ENCODE data around the gene RPS6KB2. TPM values are rescaled to one million over a fixed set of nuclear protein-coding genes. Genes with fewer than 3 reads are reported as not detected.
A peak's percentile ranks its signal among the peaks of the same experiment; 100 is the strongest.

Gene RPS6KB2
- total RNA-seq, 1 experiment from 2014 or later = 116 TPM

DNA sequence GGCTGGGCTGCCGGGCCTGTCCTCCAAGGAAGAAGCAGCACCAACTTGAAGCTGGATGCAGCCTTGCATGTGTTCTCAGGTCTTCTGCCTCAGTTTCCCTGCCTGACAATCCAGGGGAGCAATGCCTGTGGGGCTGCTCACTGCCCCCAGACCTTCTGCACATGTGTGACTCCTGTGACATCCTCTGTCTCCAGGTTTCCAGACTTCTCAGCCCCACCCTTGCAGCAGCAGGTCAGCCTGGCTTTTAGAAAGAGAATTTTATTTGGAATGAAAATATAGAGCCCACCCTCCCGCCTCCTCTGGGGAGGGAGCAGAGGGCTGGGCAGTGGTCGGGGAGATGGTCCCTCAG, 9.5 kb downstream of the RPS6KB2 start:
- H3K27ac Mint-ChIP-seq (ENCODE audit: unreplicated experiment) = peak overlapping the region; percentile 9

DNA sequence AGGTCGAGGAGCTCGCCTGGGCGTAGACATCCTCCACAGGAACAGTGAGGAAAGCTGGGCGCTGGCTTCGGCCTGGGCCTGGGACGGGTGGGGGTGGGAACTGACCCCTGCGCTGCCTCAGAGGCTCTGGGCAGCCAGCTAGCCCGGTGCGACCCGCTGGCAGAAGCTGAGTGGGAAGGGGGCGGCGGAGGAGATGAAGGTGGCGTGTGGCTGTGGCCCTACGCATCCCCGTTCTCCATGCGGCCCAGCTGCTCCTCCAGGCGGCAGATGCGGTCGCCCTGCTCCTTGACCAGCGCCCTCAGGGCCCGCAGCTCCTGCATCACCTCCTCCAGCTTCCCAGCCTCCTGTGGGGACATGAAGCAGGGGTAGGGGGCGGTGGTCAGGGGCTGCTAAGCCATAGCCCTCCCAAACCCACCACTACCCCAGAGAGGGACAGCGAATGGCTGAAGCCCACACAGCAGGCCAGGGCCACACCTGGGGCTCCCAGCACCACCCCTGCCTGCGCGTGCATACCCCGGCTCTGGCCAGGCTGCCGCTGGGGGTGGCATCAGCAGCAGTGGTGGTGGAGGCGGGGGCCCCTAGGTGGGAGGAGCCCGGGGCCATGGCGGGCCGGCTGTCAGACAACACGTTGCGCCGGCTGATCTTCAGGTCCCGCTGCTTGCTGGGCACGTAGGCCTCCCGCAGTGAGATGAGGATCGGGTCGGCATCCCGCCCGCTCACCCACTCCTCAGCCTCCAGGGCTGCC, 10.0 kb downstream of the RPS6KB2 start:
- no peaks in the 10 kb centered on the region for H3K27me3 Mint-ChIP-seq (ENCODE audit: insufficient read depth, unreplicated experiment)
- intact Hi-C loops (cut with micrococcal nuclease; ENCODE audit: unreplicated experiment) = no loop called here
- ChIA-PET POLR2A (interaction anchor here (0.8 kb wide), 1 partner anchor 44 kb away, joined by 4 read pairs; the partner anchor contains the start of gene AIP), CTCF (interaction anchor here (1.1 to 2.0 kb wide), 2 partner anchors 31 to 37 kb away, joined by 3 to 6 read pairs; partner anchors contain the start of gene PPP1CA)
- H3K27ac Mint-ChIP-seq (ENCODE audit: unreplicated experiment) = peak overlapping the region; percentile 9
- peaks cover 28% of the 10 kb centered on the region for H3K36me3 ChIP-seq (ENCODE audit: control insufficient read depth, insufficient read depth, low read length)
- no peaks in the 10 kb centered on the region for H3K4me1 Mint-ChIP-seq (ENCODE audit: low read depth, unreplicated experiment)
- TSS peak; percentile 6 for BruUV-seq (replicated peaks)
- TF ChIP-seq, protein P1, sequence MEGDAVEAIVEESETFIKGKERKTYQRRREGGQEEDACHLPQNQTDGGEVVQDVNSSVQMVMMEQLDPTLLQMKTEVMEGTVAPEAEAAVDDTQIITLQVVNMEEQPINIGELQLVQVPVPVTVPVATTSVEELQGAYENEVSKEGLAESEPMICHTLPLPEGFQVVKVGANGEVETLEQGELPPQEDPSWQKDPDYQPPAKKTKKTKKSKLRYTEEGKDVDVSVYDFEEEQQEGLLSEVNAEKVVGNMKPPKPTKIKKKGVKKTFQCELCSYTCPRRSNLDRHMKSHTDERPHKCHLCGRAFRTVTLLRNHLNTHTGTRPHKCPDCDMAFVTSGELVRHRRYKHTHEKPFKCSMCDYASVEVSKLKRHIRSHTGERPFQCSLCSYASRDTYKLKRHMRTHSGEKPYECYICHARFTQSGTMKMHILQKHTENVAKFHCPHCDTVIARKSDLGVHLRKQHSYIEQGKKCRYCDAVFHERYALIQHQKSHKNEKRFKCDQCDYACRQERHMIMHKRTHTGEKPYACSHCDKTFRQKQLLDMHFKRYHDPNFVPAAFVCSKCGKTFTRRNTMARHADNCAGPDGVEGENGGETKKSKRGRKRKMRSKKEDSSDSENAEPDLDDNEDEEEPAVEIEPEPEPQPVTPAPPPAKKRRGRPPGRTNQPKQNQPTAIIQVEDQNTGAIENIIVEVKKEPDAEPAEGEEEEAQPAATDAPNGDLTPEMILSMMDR (IDR thresholded peaks at IDR 0.05; ENCODE audit: insufficient read depth in 1 of 2, low read depth in 1 of 2, low read length in 1 of 2, severe bottlenecking in 1 of 2, unreplicated experiment in 1 of 2) = no peak
- H3K9me3 Mint-ChIP-seq (ENCODE audit: unreplicated experiment) = no peaks in the 10 kb centered on the region
- peaks cover 87% of the 10 kb centered on the region for H3K36me3 Mint-ChIP-seq (ENCODE audit: insufficient read depth, unreplicated experiment)
- peaks cover 12% of the 10 kb centered on the region; the same call in 1 of the 2 replicates for H3K4me1 ChIP-seq
- no peak overlapping the region for H3K4me3 ChIP-seq (ENCODE audit: low read depth, low read length)
- no peaks in the 10 kb centered on the region for H3K9me3 ChIP-seq
- no peak overlapping the region for H3K4me3 Mint-ChIP-seq (ENCODE audit: unreplicated experiment)
- DNase-seq = no peak
- H3K27me3 ChIP-seq (replicated peaks; ENCODE audit: control insufficient read depth, insufficient read depth, low read length) = no peaks in the 10 kb centered on the region

More for the DNA sequence above, 9.5 kb downstream of the RPS6KB2 start:
- H3K4me1 ChIP-seq = peaks cover 10% of the 10 kb centered on the region; the same call in 1 of the 2 replicates
- no peaks in the 10 kb centered on the region for H3K9me3 ChIP-seq
- H3K4me3 ChIP-seq (ENCODE audit: low read depth, low read length) = no peak overlapping the region
- Mint-ChIP-seq H3K27me3 (ENCODE audit: insufficient read depth, unreplicated experiment) (no peaks in the 10 kb centered on the region), H3K36me3 (ENCODE audit: insufficient read depth, unreplicated experiment) (peaks cover 83% of the 10 kb centered on the region), H3K4me1 (ENCODE audit: low read depth, unreplicated experiment) (no peaks in the 10 kb centered on the region), H3K4me3 (ENCODE audit: unreplicated experiment) (no peak overlapping the region), H3K9me3 (ENCODE audit: unreplicated experiment) (no peaks in the 10 kb centered on the region)
- ChIA-PET CTCF (interaction anchor here (2.0 kb wide), 1 partner anchor 36 kb away, joined by 6 read pairs; the partner anchor contains the start of gene PPP1CA), POLR2A (no interaction called here)
- intact Hi-C loops (cut with micrococcal nuclease; ENCODE audit: unreplicated experiment) = no loop called here
- H3K27me3 ChIP-seq (replicated peaks; ENCODE audit: control insufficient read depth, insufficient read depth, low read length) = no peaks in the 10 kb centered on the region
- H3K36me3 ChIP-seq (ENCODE audit: control insufficient read depth, insufficient read depth, low read length) = peaks cover 29% of the 10 kb centered on the region
- DNase-seq = no peak
- BruUV-seq (replicated peaks) = no TSS peak
- TF ChIP-seq, protein P1 (IDR thresholded peaks at IDR 0.05; ENCODE audit: insufficient read depth in 1 of 2, low read depth in 1 of 2, low read length in 1 of 2, severe bottlenecking in 1 of 2, unreplicated experiment in 1 of 2) = no peak

DNA sequence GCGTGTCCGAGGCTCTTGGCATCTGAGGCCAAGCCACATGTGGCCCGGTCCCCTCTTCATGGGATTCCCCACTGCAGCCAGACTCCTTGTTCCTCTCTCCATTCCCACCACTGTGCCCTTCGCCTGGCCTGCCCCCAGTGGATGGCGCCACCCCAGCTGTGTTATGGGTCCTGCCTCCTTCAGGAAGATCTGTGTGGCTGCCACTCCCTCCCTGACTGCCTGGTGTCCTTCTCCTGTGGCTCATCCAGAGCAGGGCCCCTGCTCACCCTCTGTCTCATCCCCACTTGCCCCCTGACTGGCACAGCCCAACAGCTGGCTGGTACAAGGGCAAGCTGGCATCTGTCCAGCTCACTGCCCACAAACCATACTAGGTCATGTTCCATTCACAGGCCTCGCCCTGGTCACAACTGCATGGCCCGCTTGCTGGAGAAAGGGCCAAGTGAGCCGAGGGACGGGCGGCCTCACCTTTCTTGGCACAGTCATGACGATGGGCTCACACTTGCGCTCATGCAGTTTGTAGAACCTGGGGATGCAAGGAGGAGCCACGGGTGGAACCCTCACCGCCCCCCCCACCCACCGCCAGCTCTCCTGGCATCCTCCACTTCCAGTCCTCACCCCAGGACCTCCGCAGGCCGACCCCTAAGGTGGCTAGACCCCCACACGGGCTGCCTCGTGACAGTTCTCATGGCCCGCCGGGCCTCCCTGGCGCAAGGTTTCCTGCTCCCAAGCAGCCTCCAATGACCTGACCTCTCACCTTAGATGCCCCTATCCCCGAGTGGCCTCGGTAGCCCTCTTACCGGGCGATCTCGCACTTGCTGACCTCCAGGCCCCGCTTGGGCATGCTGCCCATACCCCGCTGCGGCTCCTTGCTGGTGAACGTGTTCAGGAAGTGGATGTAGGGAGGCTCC, 11.3 kb downstream of the RPS6KB2 start:
- H3K27me3 Mint-ChIP-seq (ENCODE audit: insufficient read depth, unreplicated experiment) = no peaks in the 10 kb centered on the region
- intact Hi-C loops (cut with micrococcal nuclease; ENCODE audit: unreplicated experiment) = loop anchor here (5.0 kb wide), 1 partner anchor 68 kb away; the partner anchor contains the start of genes CDK2AP2 and PITPNM1
- peak in 1 of 2 experiments; percentile 68 for DNase-seq
- peak overlapping the region; percentile 22 for H3K27ac Mint-ChIP-seq (ENCODE audit: unreplicated experiment)
- H3K9me3 Mint-ChIP-seq (ENCODE audit: unreplicated experiment) = no peaks in the 10 kb centered on the region
- peak overlapping the region; percentile 2 for H3K4me3 Mint-ChIP-seq (ENCODE audit: unreplicated experiment)
- Histone ChIP-seq H3K9me3 (no peaks in the 10 kb centered on the region), H3K36me3 (ENCODE audit: control insufficient read depth, insufficient read depth, low read length) (peaks cover 23% of the 10 kb centered on the region), H3K4me3 (ENCODE audit: low read depth, low read length) (no peak overlapping the region), H3K4me1 (peaks cover 16% of the 10 kb centered on the region), H3K27me3 (replicated peaks; ENCODE audit: control insufficient read depth, insufficient read depth, low read length) (no peaks in the 10 kb centered on the region)
- ChIA-PET CTCF (interaction anchor here (1.1 to 2.0 kb wide), 2 partner anchors 30 to 38 kb away, joined by 3 to 6 read pairs; partner anchors contain the start of gene PPP1CA), POLR2A (interaction anchor here (0.6 to 0.8 kb wide), 2 partner anchors 11 to 43 kb away, joined by 4 read pairs; partner anchors contain the start of genes AIP and RPS6KB2)
- peaks cover 89% of the 10 kb centered on the region for H3K36me3 Mint-ChIP-seq (ENCODE audit: insufficient read depth, unreplicated experiment)
- H3K4me1 Mint-ChIP-seq (ENCODE audit: low read depth, unreplicated experiment) = no peaks in the 10 kb centered on the region
- BruUV-seq (replicated peaks) = no TSS peak
- TF ChIP-seq, protein P1 (IDR thresholded peaks at IDR 0.05; ENCODE audit: insufficient read depth in 1 of 2, low read depth in 1 of 2, low read length in 1 of 2, severe bottlenecking in 1 of 2, unreplicated experiment in 1 of 2) = peak in 1 of 2 experiments; percentile 38
